ENCODE measurements around the gene SH3BP4. TPM values are rescaled to one million over a fixed set of nuclear protein-coding genes. Genes with fewer than 3 reads are reported as not detected.

SH3BP4 gene
- total and polyA plus RNA-seq, 2 of the 13 experiments (the other 11 are each of a cell fraction or from before 2014, with no cell fraction given), result 34.6 to 99.1 TPM

- TF ChIP-seq FOXA1 (IDR thresholded peaks at IDR 0.05) (peak; percentile 64; the same call in 1 of the 2 replicates), FOXA1 (CRISPR knock-in tag; IDR thresholded peaks at IDR 0.05) (peak; percentile 100), ZNF20 (CRISPR knock-in tag; IDR thresholded peaks at IDR 0.05) (no peak), KAT2B (IDR thresholded peaks at IDR 0.05; ENCODE audit: borderline replicate concordance, low read depth, low read length) (no peak), ZBTB4 (CRISPR knock-in tag; IDR thresholded peaks at IDR 0.05; ENCODE audit: borderline replicate concordance) (peak; percentile 98; the same call in 1 of the 2 replicates), MXI1 (IDR thresholded peaks at IDR 0.05; ENCODE audit: borderline replicate concordance, low read depth, low read length) (peak; percentile 69; the same call in 1 of the 3 replicates), NBN (conservative IDR thresholded peaks at IDR 0.05) (no peak), ATF3 (CRISPR knock-in tag; IDR thresholded peaks at IDR 0.05) (peak; percentile 23; the same call in 1 of the 2 replicates), MYNN (CRISPR knock-in tag; IDR thresholded peaks at IDR 0.05; ENCODE audit: low read depth) (no peak), BORCS8-MEF2B (CRISPR knock-in tag; IDR thresholded peaks at IDR 0.05) (peak; percentile 97)
- TF ChIP-seq, protein P1, sequence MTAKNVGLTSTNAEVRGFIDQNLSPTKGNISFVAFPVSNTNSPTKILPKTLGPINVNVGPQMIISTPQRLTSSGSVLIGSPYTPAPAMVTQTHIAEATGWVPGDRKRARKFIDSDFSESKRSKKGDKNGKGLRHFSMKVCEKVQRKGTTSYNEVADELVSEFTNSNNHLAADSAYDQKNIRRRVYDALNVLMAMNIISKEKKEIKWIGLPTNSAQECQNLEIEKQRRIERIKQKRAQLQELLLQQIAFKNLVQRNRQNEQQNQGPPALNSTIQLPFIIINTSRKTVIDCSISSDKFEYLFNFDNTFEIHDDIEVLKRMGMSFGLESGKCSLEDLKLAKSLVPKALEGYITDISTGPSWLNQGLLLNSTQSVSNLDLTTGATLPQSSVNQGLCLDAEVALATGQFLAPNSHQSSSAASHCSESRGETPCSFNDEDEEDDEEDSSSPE (CRISPR knock-in tag; IDR thresholded peaks at IDR 0.05), result peak; percentile 89
- TF ChIP-seq, protein P2, sequence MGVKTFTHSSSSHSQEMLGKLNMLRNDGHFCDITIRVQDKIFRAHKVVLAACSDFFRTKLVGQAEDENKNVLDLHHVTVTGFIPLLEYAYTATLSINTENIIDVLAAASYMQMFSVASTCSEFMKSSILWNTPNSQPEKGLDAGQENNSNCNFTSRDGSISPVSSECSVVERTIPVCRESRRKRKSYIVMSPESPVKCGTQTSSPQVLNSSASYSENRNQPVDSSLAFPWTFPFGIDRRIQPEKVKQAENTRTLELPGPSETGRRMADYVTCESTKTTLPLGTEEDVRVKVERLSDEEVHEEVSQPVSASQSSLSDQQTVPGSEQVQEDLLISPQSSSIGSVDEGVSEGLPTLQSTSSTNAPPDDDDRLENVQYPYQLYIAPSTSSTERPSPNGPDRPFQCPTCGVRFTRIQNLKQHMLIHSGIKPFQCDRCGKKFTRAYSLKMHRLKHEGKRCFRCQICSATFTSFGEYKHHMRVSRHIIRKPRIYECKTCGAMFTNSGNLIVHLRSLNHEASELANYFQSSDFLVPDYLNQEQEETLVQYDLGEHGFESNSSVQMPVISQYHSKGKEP (CRISPR knock-in tag; IDR thresholded peaks at IDR 0.05), result peak; percentile 50; the same call in 1 of the 2 replicates
- TF ChIP-seq, protein P3, sequence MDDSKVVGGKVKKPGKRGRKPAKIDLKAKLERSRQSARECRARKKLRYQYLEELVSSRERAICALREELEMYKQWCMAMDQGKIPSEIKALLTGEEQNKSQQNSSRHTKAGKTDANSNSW (CRISPR knock-in tag; IDR thresholded peaks at IDR 0.05; ENCODE audit: borderline replicate concordance), result no peak
- TF ChIP-seq, protein P4, sequence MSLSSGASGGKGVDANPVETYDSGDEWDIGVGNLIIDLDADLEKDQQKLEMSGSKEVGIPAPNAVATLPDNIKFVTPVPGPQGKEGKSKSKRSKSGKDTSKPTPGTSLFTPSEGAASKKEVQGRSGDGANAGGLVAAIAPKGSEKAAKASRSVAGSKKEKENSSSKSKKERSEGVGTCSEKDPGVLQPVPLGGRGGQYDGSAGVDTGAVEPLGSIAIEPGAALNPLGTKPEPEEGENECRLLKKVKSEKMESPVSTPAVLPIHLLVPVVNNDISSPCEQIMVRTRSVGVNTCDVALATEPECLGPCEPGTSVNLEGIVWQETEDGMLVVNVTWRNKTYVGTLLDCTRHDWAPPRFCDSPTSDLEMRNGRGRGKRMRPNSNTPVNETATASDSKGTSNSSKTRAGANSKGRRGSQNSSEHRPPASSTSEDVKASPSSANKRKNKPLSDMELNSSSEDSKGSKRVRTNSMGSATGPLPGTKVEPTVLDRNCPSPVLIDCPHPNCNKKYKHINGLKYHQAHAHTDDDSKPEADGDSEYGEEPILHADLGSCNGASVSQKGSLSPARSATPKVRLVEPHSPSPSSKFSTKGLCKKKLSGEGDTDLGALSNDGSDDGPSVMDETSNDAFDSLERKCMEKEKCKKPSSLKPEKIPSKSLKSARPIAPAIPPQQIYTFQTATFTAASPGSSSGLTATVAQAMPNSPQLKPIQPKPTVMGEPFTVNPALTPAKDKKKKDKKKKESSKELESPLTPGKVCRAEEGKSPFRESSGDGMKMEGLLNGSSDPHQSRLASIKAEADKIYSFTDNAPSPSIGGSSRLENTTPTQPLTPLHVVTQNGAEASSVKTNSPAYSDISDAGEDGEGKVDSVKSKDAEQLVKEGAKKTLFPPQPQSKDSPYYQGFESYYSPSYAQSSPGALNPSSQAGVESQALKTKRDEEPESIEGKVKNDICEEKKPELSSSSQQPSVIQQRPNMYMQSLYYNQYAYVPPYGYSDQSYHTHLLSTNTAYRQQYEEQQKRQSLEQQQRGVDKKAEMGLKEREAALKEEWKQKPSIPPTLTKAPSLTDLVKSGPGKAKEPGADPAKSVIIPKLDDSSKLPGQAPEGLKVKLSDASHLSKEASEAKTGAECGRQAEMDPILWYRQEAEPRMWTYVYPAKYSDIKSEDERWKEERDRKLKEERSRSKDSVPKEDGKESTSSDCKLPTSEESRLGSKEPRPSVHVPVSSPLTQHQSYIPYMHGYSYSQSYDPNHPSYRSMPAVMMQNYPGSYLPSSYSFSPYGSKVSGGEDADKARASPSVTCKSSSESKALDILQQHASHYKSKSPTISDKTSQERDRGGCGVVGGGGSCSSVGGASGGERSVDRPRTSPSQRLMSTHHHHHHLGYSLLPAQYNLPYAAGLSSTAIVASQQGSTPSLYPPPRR (CRISPR knock-in tag; IDR thresholded peaks at IDR 0.05; ENCODE audit: borderline replicate concordance), result peak; percentile 95
- TF ChIP-seq, protein P5, sequence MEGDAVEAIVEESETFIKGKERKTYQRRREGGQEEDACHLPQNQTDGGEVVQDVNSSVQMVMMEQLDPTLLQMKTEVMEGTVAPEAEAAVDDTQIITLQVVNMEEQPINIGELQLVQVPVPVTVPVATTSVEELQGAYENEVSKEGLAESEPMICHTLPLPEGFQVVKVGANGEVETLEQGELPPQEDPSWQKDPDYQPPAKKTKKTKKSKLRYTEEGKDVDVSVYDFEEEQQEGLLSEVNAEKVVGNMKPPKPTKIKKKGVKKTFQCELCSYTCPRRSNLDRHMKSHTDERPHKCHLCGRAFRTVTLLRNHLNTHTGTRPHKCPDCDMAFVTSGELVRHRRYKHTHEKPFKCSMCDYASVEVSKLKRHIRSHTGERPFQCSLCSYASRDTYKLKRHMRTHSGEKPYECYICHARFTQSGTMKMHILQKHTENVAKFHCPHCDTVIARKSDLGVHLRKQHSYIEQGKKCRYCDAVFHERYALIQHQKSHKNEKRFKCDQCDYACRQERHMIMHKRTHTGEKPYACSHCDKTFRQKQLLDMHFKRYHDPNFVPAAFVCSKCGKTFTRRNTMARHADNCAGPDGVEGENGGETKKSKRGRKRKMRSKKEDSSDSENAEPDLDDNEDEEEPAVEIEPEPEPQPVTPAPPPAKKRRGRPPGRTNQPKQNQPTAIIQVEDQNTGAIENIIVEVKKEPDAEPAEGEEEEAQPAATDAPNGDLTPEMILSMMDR (CRISPR knock-in tag; IDR thresholded peaks at IDR 0.05), result peak; percentile 83
Observed at GRCh38 chr2:235005603-235006259, 53.9 kb downstream of the SH3BP4 start (continued).

All from HepG2 (cell line).